A549 (cell line): ENCODE measurements around the gene MLH3.

Experiments
- BCL3 ChIP-seq: fragments of >200 bp; sonication (Bioruptor Twin); formaldehyde crosslinking; IDR thresholded peaks from 3 replicates; pipeline ENCODE4 v1.6.1; 2016
- CEBPB ChIP-seq, 2 experiments: fragments of >200 bp in 1 of 2; sonication (Bioruptor Twin) in 1 of 2; formaldehyde crosslinking in 1 of 2; IDR thresholded peaks; 2 replicates each; pipeline ENCODE4 v1.6.1; 2012 to 2016
- CTCF ChIP-seq: fragments of >200 bp; sonication (Bioruptor Twin); formaldehyde crosslinking; IDR thresholded peaks from 3 replicates; pipeline ENCODE4 v1.5.1; 2016
- EHMT2 ChIP-seq: fragments of 200-600 bp; sonication (generic); IDR thresholded peaks from 2 replicates; pipeline ENCODE4 v1.6.1; 2016; ENCODE audit warnings: antibody characterized with exemption, low read depth, mild to moderate bottlenecking, moderate library complexity
- EP300 ChIP-seq, 2 experiments: fragments of >200 bp; sonication (Bioruptor Twin); formaldehyde crosslinking; IDR thresholded peaks; 2 replicates in 1 of 2; 3 replicates in 1 of 2; pipeline ENCODE4 v1.6.1; 2016 to 2017
- MAFK ChIP-seq: fragments of 450-650 bp; IDR thresholded peaks from 2 replicates; pipeline ENCODE4 v1.6.1; 2014; ENCODE audit not compliant: partially characterized antibody
- NFE2L2 ChIP-seq: fragments of 150-350 bp; conservative IDR thresholded peaks from 2 replicates; pipeline ENCODE4 v1.6.1; 2014; ENCODE audit warnings: low read length
- NPAS2 ChIP-seq: fragments of 250-450 bp; sonication (Bioruptor Pico); IDR thresholded peaks from 2 replicates; pipeline ENCODE4 v1.8.0; 2022; ENCODE audit warnings: mild to moderate bottlenecking, moderate library complexity, borderline replicate concordance
- POLR2A ChIP-seq: IDR thresholded peaks from 2 replicates; pipeline ENCODE4 v1.6.1; 2012; ENCODE audit warnings: mild to moderate bottlenecking, low read length
- RCOR1 ChIP-seq: fragments of 150-350 bp; IDR thresholded peaks from 2 replicates; pipeline ENCODE4 v1.6.1; 2014; ENCODE audit warnings: antibody characterized with exemption, low read length, low read depth
- TF ChIP-seq, protein P1 (sequence below): fragments of 450-650 bp; IDR thresholded peaks from 2 replicates; pipeline ENCODE4 v1.6.1; 2014; ENCODE audit warnings: antibody characterized with exemption

GRCh38 chr14:75015496-75015895 lies 35.8 kb downstream of the MLH3 start:
- no peak for TF ChIP-seq CEBPB (IDR thresholded peaks at IDR 0.05)
- TF ChIP-seq CTCF, result no peak
- no peak for TF ChIP-seq EP300 (IDR thresholded peaks at IDR 0.05)
- no peak for TF ChIP-seq EHMT2
- no peak for TF ChIP-seq MAFK
- TF ChIP-seq BCL3, result no peak
- TF ChIP-seq POLR2A, result no peak
- TF ChIP-seq, protein P1, sequence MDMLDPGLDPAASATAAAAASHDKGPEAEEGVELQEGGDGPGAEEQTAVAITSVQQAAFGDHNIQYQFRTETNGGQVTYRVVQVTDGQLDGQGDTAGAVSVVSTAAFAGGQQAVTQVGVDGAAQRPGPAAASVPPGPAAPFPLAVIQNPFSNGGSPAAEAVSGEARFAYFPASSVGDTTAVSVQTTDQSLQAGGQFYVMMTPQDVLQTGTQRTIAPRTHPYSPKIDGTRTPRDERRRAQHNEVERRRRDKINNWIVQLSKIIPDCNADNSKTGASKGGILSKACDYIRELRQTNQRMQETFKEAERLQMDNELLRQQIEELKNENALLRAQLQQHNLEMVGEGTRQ, result no peak
- TF ChIP-seq NPAS2, result no peak
- TF ChIP-seq NFE2L2, result no peak
- no peak for TF ChIP-seq RCOR1
